ENCODE measurements around the gene TMED7.

- TF ChIP-seq POLR2A (IDR thresholded peaks at IDR 0.05): no peak
- TF ChIP-seq CTCF (IDR thresholded peaks at IDR 0.05): no peak
Observed at GRCh38 chr5:115629903-115630302, 4.1 kb upstream of the TMED7 start.

Data from lower leg skin (tissue), 3 donors.